GM18502 (cell line): ENCODE results near the gene NR2F2.
"Not testable (repeated sequence)": the region's sequence is repeated elsewhere in the genome, so short reads cannot be mapped to it uniquely, and the experiment has no call there.

Source experiments
- ATAC-seq: cut with Tn5 transposase; IDR thresholded peaks from one replicate; pipeline ENCODE4 v1.9.1; 2021; ENCODE audit warnings: mild to moderate bottlenecking; ENCODE audit not compliant: unreplicated experiment, poor library complexity

Gene NR2F2

GRCh38 chr15:96362011-96362754, 31.7 kb downstream of the NR2F2 start:
- ATAC-seq = no peak

GRCh38 chr15:96362755-96363651, 32.5 kb downstream of the NR2F2 start:
- no peak for ATAC-seq

- no peak for ATAC-seq
Measured at GRCh38 chr15:96363707-96364106, 33.2 kb downstream of the NR2F2 start.

GRCh38 chr15:96365781-96366525, 35.5 kb downstream of the NR2F2 start:
- ATAC-seq = no peak

GRCh38 chr15:96366526-96366877, 36.0 kb downstream of the NR2F2 start:
- ATAC-seq = no peak

- ATAC-seq = no peak
Measured at GRCh38 chr15:96367311-96368200, 37.1 kb downstream of the NR2F2 start.

- no peak for ATAC-seq
Measured at GRCh38 chr15:96369351-96369750, 38.9 kb downstream of the NR2F2 start.

GRCh38 chr15:96369825-96370621, 39.5 kb downstream of the NR2F2 start:
- no peak for ATAC-seq

GRCh38 chr15:96372554-96372953, 42.1 kb downstream of the NR2F2 start:
- no peak for ATAC-seq

- no peak for ATAC-seq
Measured at GRCh38 chr15:96374499-96374898, 44.0 kb downstream of the NR2F2 start.

- ATAC-seq = not testable (repeated sequence)
Measured at GRCh38 chr15:96379592-96379991, 49.1 kb downstream of the NR2F2 start.

GRCh38 chr15:96381463-96381862, 51.0 kb downstream of the NR2F2 start:
- ATAC-seq = no peak

GRCh38 chr15:96385195-96385594, 54.7 kb downstream of the NR2F2 start:
- ATAC-seq = no peak

GRCh38 chr15:96388673-96389072, 58.2 kb downstream of the NR2F2 start:
- ATAC-seq = no peak
